ENCODE data around the gene ULK2.

The ULK2 gene

DNA sequence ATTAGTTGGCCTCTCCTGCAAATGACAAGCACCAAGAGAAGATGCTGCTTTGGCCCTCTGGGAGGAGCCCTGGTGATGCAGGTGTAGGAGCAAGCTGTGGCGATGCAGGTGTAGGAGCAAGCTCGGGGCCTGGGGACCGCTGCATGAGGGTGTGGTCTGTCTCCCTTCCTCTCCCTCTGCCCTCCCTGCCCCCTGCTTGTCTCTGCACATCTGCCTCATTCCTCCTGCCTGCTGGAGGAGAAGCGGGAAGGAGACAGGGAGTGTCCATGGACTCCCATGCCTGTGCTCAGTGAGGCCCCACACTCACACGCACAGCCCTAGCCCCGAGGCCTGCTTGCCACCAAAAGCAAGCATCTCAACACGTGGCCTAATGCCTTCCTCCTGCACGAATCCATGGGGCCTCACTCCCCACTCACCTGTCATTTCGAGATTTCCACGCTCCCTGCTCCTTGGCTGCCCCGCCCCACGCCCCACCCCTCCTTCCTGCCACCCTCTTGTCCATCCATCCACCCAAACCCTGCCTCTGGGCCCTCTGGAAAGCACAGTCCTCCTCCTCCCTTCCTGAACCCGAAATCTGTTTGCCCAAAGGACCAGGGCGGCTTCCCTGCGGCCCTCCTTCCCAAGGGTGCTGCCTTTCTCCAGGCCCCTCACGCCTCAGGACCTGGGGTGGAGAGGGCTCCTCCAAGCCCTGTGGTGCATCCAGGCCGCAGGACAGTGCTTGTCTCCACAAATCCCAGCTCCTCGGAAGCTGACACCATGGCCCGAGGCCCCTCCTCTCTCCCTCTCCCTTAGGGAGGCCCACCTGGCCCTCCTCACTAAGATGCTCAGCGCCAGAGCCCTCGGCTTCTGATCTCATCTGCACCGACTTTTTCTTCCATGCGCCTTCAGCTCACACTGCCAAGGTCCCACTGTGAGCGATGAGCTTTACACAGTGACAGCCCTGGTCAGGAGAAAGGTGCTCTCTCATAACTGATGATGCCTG is 107.9 kb downstream of the ULK2 start:
- no CpG with 5 or more reads among the region's 24 CpGs for WGBS (ENCODE audit: extremely low coverage, insufficient coverage, insufficient read length)
- Histone ChIP-seq H3K4ac (ENCODE audit: low read depth, low read length) (no peak overlapping the region), H2AFZ (ENCODE audit: insufficient read depth, low read length, poor library complexity) (no peak overlapping the region), H3K9me3 (ENCODE audit: insufficient read depth, low read depth, low read length) (peaks cover 4% of the 10 kb centered on the region), H2BK120ac (ENCODE audit: insufficient read depth, low read length, poor library complexity) (no peak overlapping the region), H3K36me3 (ENCODE audit: control insufficient read depth in 1 of 2, insufficient read depth in 2 of 2, low read length in 2 of 2) (no peaks in the 10 kb centered on the region), H2BK5ac (ENCODE audit: low read depth, low read length, poor library complexity) (no peak overlapping the region), H3K9ac (ENCODE audit: low read length) (no peak overlapping the region), H3K79me2 (ENCODE audit: control insufficient read depth, insufficient read depth, low read length, poor library complexity) (no peaks in the 10 kb centered on the region), H3K79me1 (ENCODE audit: low read length) (no peaks in the 10 kb centered on the region), H3K27ac (ENCODE audit: low read depth, low read length) (no peak overlapping the region), H3K4me2 (ENCODE audit: low read length) (no peak overlapping the region), H4K8ac (ENCODE audit: low read depth, low read length) (no peak overlapping the region), H3K18ac (ENCODE audit: low read length) (no peak overlapping the region), H4K12ac (ENCODE audit: low read depth, low read length) (no peak overlapping the region), H3K4me1 (ENCODE audit: control insufficient read depth in 1 of 2, insufficient read depth in 2 of 2, low read length in 2 of 2) (no peaks in the 10 kb centered on the region), H3K27me3 (ENCODE audit: insufficient read depth, low read length) (no peaks in the 10 kb centered on the region), H2AK5ac (ENCODE audit: low read length) (no peak overlapping the region), H2BK12ac (ENCODE audit: low read length) (no peak overlapping the region), H3K23ac (ENCODE audit: low read length) (no peak overlapping the region), H3K4me3 (ENCODE audit: low read depth, low read length) (no peak overlapping the region), H4K91ac (ENCODE audit: low read depth, low read length) (no peak overlapping the region), H3K14ac (ENCODE audit: low read length) (no peak overlapping the region)
- DNase-seq: no peak

DNA sequence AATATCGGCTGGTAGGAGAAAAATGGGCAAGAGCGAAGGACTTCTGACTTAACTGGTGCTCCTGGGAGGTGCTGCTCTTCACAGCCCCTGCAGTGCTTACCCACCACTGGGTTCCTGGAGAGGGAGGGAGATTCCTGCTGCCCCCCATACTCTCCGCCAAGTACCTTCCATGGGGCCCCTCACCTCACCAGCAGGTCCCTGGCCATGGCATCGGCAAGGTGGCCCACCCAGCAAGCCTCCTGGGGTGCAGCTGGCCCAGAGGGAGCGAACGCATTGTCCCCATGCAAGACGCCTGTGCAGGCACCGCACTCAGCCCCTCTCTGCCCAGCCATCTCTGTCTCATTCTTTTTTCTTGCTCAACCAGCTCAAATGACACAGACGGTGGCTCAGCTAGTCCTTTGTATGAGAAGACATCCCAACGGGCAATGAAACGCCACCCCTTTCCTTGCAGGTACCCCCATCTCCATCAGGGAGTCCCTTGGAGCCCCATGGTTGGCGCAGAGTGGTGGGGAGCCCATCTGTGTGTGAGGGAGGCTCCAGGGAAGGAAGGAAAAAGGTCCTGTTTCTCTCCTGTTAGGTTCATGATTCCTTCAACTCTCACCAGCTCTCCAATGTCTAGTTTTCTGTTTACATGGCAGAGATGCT is 110.1 kb downstream of the ULK2 start:
- no peak for DNase-seq
- no peak overlapping the region for H2BK120ac ChIP-seq (ENCODE audit: insufficient read depth, low read length, poor library complexity)
- H3K27me3 ChIP-seq (ENCODE audit: insufficient read depth, low read length): no peaks in the 10 kb centered on the region
- H3K14ac ChIP-seq (ENCODE audit: low read length): no peak overlapping the region
- H2AK5ac ChIP-seq (ENCODE audit: low read length): no peak overlapping the region
- no peak overlapping the region for H4K8ac ChIP-seq (ENCODE audit: low read depth, low read length)
- H3K36me3 ChIP-seq (ENCODE audit: control insufficient read depth in 1 of 2, insufficient read depth in 2 of 2, low read length in 2 of 2): no peaks in the 10 kb centered on the region
- H4K91ac ChIP-seq (ENCODE audit: low read depth, low read length): no peak overlapping the region
- no peak overlapping the region for H3K27ac ChIP-seq (ENCODE audit: low read depth, low read length)
- no peaks in the 10 kb centered on the region for H3K79me2 ChIP-seq (ENCODE audit: control insufficient read depth, insufficient read depth, low read length, poor library complexity)
- H3K79me1 ChIP-seq (ENCODE audit: low read length): no peaks in the 10 kb centered on the region
- no peak overlapping the region for H3K4me2 ChIP-seq (ENCODE audit: low read length)
- H3K18ac ChIP-seq (ENCODE audit: low read length): no peak overlapping the region
- H3K9me3 ChIP-seq (ENCODE audit: insufficient read depth, low read depth, low read length): peaks cover 4% of the 10 kb centered on the region
- no peak overlapping the region for H3K4ac ChIP-seq (ENCODE audit: low read depth, low read length)
- H3K9ac ChIP-seq (ENCODE audit: low read length): no peak overlapping the region
- no peak overlapping the region for H2AFZ ChIP-seq (ENCODE audit: insufficient read depth, low read length, poor library complexity)
- no CpG with 5 or more reads among the region's 12 CpGs for WGBS (ENCODE audit: extremely low coverage, insufficient coverage, insufficient read length)
- no peak overlapping the region for H2BK12ac ChIP-seq (ENCODE audit: low read length)
- H2BK5ac ChIP-seq (ENCODE audit: low read depth, low read length, poor library complexity): no peak overlapping the region
- no peak overlapping the region for H4K12ac ChIP-seq (ENCODE audit: low read depth, low read length)
- H3K4me1 ChIP-seq (ENCODE audit: control insufficient read depth in 1 of 2, insufficient read depth in 2 of 2, low read length in 2 of 2): no peaks in the 10 kb centered on the region
- H3K23ac ChIP-seq (ENCODE audit: low read length): no peak overlapping the region
- no peak overlapping the region for H3K4me3 ChIP-seq (ENCODE audit: low read depth, low read length)

- no peak overlapping the region for H2AFZ ChIP-seq (ENCODE audit: insufficient read depth, low read length, poor library complexity)
- no peaks in the 10 kb centered on the region for H3K79me2 ChIP-seq (ENCODE audit: control insufficient read depth, insufficient read depth, low read length, poor library complexity)
- H2AK5ac ChIP-seq (ENCODE audit: low read length): no peak overlapping the region
- no peaks in the 10 kb centered on the region for H3K79me1 ChIP-seq (ENCODE audit: low read length)
- no peak overlapping the region for H2BK5ac ChIP-seq (ENCODE audit: low read depth, low read length, poor library complexity)
- H3K4ac ChIP-seq (ENCODE audit: low read depth, low read length): no peak overlapping the region
- DNase-seq: no peak
- H2BK12ac ChIP-seq (ENCODE audit: low read length): no peak overlapping the region
- no peak overlapping the region for H4K91ac ChIP-seq (ENCODE audit: low read depth, low read length)
- no peak overlapping the region for H2BK120ac ChIP-seq (ENCODE audit: insufficient read depth, low read length, poor library complexity)
- no peaks in the 10 kb centered on the region for H3K36me3 ChIP-seq (ENCODE audit: control insufficient read depth in 1 of 2, insufficient read depth in 2 of 2, low read length in 2 of 2)
- no peak overlapping the region for H3K4me2 ChIP-seq (ENCODE audit: low read length)
- H3K27ac ChIP-seq (ENCODE audit: low read depth, low read length): no peak overlapping the region
- H3K9ac ChIP-seq (ENCODE audit: low read length): no peak overlapping the region
- no peak overlapping the region for H3K23ac ChIP-seq (ENCODE audit: low read length)
- H4K12ac ChIP-seq (ENCODE audit: low read depth, low read length): no peak overlapping the region
- no CpG with 5 or more reads among the region's 10 CpGs for WGBS (ENCODE audit: extremely low coverage, insufficient coverage, insufficient read length)
- no peak overlapping the region for H3K14ac ChIP-seq (ENCODE audit: low read length)
- no peak overlapping the region for H4K8ac ChIP-seq (ENCODE audit: low read depth, low read length)
- no peaks in the 10 kb centered on the region for H3K27me3 ChIP-seq (ENCODE audit: insufficient read depth, low read length)
- H3K4me3 ChIP-seq (ENCODE audit: low read depth, low read length): no peak overlapping the region
- no peak overlapping the region for H3K18ac ChIP-seq (ENCODE audit: low read length)
- no peaks in the 10 kb centered on the region for H3K4me1 ChIP-seq (ENCODE audit: control insufficient read depth in 1 of 2, insufficient read depth in 2 of 2, low read length in 2 of 2)
- peaks cover 6% of the 10 kb centered on the region for H3K9me3 ChIP-seq (ENCODE audit: insufficient read depth, low read depth, low read length)
These were observed 111.2 kb downstream of the ULK2 start for GRCh38 chr17:19756546-19756945.

DNA sequence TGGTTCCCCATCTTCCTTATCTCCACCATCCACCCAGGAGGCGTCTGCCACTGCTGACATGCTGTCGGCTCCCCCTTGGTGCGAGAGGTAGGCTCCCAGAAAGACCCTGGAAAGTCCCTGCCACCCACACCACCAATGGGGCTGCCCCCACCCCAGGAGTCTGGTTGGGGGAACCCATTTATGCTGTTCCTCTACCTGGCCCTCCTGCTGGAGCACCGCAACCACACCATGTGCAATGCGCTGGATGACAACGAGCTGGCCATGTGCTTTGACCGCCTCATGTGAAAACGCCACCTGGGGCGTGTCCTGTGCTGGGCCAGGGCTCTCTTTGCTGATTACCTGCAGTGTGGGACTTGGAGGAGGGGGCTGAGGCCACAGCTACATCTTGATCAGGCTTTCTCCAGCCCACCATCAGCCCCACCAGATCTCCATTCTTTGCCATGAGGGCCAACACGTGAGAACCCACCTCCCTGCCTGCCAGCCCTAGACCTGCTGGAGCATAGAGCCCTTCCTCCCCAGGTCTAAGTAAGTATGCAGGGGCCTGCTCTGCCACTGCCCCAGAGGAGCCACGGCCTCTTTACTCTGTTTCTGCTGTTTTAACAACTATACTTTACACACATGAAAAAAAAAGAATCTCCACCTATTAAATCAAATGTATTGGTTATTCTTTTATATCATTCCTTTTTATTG is 111.8 kb downstream of the ULK2 start:
- Histone ChIP-seq H2BK12ac (ENCODE audit: low read length) (no peak overlapping the region), H3K4ac (ENCODE audit: low read depth, low read length) (no peak overlapping the region), H2BK120ac (ENCODE audit: insufficient read depth, low read length, poor library complexity) (no peak overlapping the region), H2BK5ac (ENCODE audit: low read depth, low read length, poor library complexity) (no peak overlapping the region), H3K36me3 (ENCODE audit: control insufficient read depth in 1 of 2, insufficient read depth in 2 of 2, low read length in 2 of 2) (no peaks in the 10 kb centered on the region), H3K79me1 (ENCODE audit: low read length) (no peaks in the 10 kb centered on the region), H3K9ac (ENCODE audit: low read length) (no peak overlapping the region), H4K91ac (ENCODE audit: low read depth, low read length) (no peak overlapping the region), H3K4me3 (ENCODE audit: low read depth, low read length) (no peak overlapping the region), H3K79me2 (ENCODE audit: control insufficient read depth, insufficient read depth, low read length, poor library complexity) (no peaks in the 10 kb centered on the region), H3K9me3 (ENCODE audit: insufficient read depth, low read depth, low read length) (peaks cover 6% of the 10 kb centered on the region), H3K27ac (ENCODE audit: low read depth, low read length) (no peak overlapping the region), H2AK5ac (ENCODE audit: low read length) (no peak overlapping the region), H3K4me2 (ENCODE audit: low read length) (no peak overlapping the region), H4K8ac (ENCODE audit: low read depth, low read length) (no peak overlapping the region), H4K12ac (ENCODE audit: low read depth, low read length) (no peak overlapping the region), H3K14ac (ENCODE audit: low read length) (no peak overlapping the region), H3K27me3 (ENCODE audit: insufficient read depth, low read length) (no peaks in the 10 kb centered on the region), H3K4me1 (ENCODE audit: control insufficient read depth in 1 of 2, insufficient read depth in 2 of 2, low read length in 2 of 2) (no peaks in the 10 kb centered on the region), H3K23ac (ENCODE audit: low read length) (no peak overlapping the region), H2AFZ (ENCODE audit: insufficient read depth, low read length, poor library complexity) (no peak overlapping the region), H3K18ac (ENCODE audit: low read length) (no peak overlapping the region)
- no peak for DNase-seq
- no CpG with 5 or more reads among the region's 11 CpGs for WGBS (ENCODE audit: extremely low coverage, insufficient coverage, insufficient read length)

All from trophoblast cell (in vitro differentiated cells and primary cell).